PC-9 (cell line): ENCODE data around the gene MECP2. TPM values are rescaled to one million over a fixed set of nuclear protein-coding genes. Genes with fewer than 3 reads are reported as not detected.

Experiments used
- BruUV-seq: library from RNA; stranded (reverse); fragments of 400-500 nt; replicated peaks from 2 replicates; lab custom pipeline; 2021; lab: Mats Ljungman, UMichigan
- CTCF ChIA-PET: fragments of 300-600 bp; sonication (Branson Sonifier 250); formaldehyde crosslinking; loops from one replicate; lab custom pipeline; 2022; ENCODE audit warnings: antibody characterized with exemption; lab: Charles Lee
- POLR2A ChIA-PET: fragments of 300-600 bp; sonication (Branson Sonifier 250); formaldehyde crosslinking; loops from one replicate; lab custom pipeline; 2022; ENCODE audit warnings: antibody characterized with exemption; ENCODE audit not compliant: unreplicated experiment; lab: Charles Lee
- DNase-seq, 2 experiments: peaks; one replicate each; pipeline versions ENCODE4 v3.0.0 to v3.0.0-alpha.2; 2015 to 2022; ENCODE audit warnings: mixed read lengths in 1 of 2
- H2AFZ ChIP-seq: fragments of 200-600 bp; sonication (generic); 2 replicates; pipeline ENCODE4 v1.8.1; 2017; ENCODE audit warnings: antibody characterized with exemption
- H3F3A ChIP-seq: fragments of 200-600 bp; sonication (generic); 2 replicates; pipeline ENCODE4 v1.8.1; 2017; ENCODE audit warnings: antibody characterized with exemption, mild to moderate bottlenecking, low read depth; ENCODE audit not compliant: insufficient read depth
- H3K27ac ChIP-seq: fragments of 200-600 bp; sonication (generic); 2 replicates; pipeline ENCODE4 v1.6.1; 2016; ENCODE audit warnings: mixed run types
- H3K27me3 ChIP-seq: fragments of 200-600 bp; sonication (generic); 2 replicates; pipeline ENCODE4 v1.6.1; 2016; ENCODE audit warnings: low read depth, mixed run types; ENCODE audit not compliant: insufficient read depth
- H3K36me3 ChIP-seq: fragments of 200-600 bp; sonication (generic); 2 replicates; pipeline ENCODE4 v1.6.1; 2016; ENCODE audit warnings: low read depth, mixed run types
- H3K4me1 ChIP-seq: fragments of 200-600 bp; sonication (generic); replicated peaks from 2 replicates; pipeline ENCODE4 v1.6.1; 2016; ENCODE audit warnings: mixed run types; ENCODE audit not compliant: insufficient read depth
- H3K4me2 ChIP-seq: fragments of 200-600 bp; sonication (generic); 2 replicates; pipeline ENCODE4 v1.6.1; 2017; ENCODE audit warnings: mixed run types
- H3K4me3 ChIP-seq: fragments of 200-600 bp; sonication (generic); 2 replicates; pipeline ENCODE4 v1.6.1; 2016; ENCODE audit warnings: mixed run types
- H3K79me2 ChIP-seq: fragments of 200-600 bp; sonication (generic); 2 replicates; pipeline ENCODE4 v1.6.1; 2017; ENCODE audit warnings: low read depth, mixed run types
- H3K9me2 ChIP-seq: fragments of 200-600 bp; sonication (generic); 2 replicates; pipeline ENCODE4 v1.8.1; 2017; ENCODE audit warnings: mild to moderate bottlenecking; ENCODE audit not compliant: insufficient read depth
- H3K9me3 ChIP-seq: fragments of 200-600 bp; sonication (generic); 2 replicates; pipeline ENCODE4 v1.8.1; 2016; ENCODE audit warnings: low read depth; ENCODE audit not compliant: insufficient read depth
- H4K20me1 ChIP-seq: fragments of 200-600 bp; sonication (generic); 2 replicates; pipeline ENCODE4 v1.8.1; 2017; ENCODE audit not compliant: insufficient read depth
- EZH2 ChIP-seq: fragments of 200-600 bp; sonication (generic); IDR thresholded peaks from 2 replicates; pipeline ENCODE4 v1.8.0; 2017; ENCODE audit warnings: antibody characterized with exemption, low read depth
- intact Hi-C: fragments of 100-400 bp; cut with micrococcal nuclease; formaldehyde crosslinking; loops from one replicate; pipeline ENCODE4 v1.10.0; 2022; ENCODE audit not compliant: unreplicated experiment
- total RNA-seq: library from RNA; stranded (reverse); gene quantifications from 2 replicates; pipeline ENCODE4 v1.2.3, GENCODE V29; 2021
- TF ChIP-seq, protein P1 (sequence below): fragments of 200-600 bp; sonication (generic); conservative IDR thresholded peaks from 2 replicates; pipeline ENCODE4 v1.6.1; 2017; ENCODE audit warnings: mixed run types, antibody characterized with exemption, mild to moderate bottlenecking, moderate library complexity

Gene MECP2
- total RNA-seq, 1 experiment from 2014 or later: 85.6 TPM

DNA sequence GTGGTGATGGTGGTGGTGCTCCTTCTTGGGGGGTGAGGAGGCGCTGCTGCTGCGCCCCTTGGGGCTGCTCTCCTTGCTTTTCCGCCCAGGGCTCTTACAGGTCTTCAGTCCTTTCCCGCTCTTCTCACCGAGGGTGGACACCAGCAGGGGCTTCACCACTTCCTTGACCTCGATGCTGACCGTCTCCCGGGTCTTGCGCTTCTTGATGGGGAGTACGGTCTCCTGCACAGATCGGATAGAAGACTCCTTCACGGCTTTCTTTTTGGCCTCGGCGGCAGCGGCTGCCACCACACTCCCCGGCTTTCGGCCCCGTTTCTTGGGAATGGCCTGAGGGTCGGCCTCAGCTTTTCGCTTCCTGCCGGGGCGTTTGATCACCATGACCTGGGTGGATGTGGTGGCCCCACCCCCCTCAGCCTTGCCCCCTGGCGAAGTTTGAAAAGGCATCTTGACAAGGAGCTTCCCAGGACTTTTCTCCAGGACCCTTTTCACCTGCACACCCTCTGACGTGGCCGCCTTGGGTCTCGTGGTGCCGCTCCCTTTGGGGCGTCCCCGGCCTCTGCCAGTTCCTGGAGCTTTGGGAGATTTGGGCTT lies 66.7 kb downstream of the MECP2 start:
- Histone ChIP-seq H2AFZ (no peak overlapping the region), H4K20me1 (no peaks in the 10 kb centered on the region), H3K4me1 (no peaks in the 10 kb centered on the region), H3K9me2 (no peaks in the 10 kb centered on the region), H3K36me3 (no peaks in the 10 kb centered on the region), H3F3A (no peaks in the 10 kb centered on the region), H3K4me3 (no peak overlapping the region), H3K9me3 (no peaks in the 10 kb centered on the region), H3K4me2 (no peak overlapping the region), H3K27me3 (no peaks in the 10 kb centered on the region), H3K27ac (no peak overlapping the region), H3K79me2 (no peaks in the 10 kb centered on the region)
- POLR2A ChIA-PET: no interaction called here
- no peak for DNase-seq
- CTCF ChIA-PET: no interaction called here
- TF ChIP-seq, protein P1, sequence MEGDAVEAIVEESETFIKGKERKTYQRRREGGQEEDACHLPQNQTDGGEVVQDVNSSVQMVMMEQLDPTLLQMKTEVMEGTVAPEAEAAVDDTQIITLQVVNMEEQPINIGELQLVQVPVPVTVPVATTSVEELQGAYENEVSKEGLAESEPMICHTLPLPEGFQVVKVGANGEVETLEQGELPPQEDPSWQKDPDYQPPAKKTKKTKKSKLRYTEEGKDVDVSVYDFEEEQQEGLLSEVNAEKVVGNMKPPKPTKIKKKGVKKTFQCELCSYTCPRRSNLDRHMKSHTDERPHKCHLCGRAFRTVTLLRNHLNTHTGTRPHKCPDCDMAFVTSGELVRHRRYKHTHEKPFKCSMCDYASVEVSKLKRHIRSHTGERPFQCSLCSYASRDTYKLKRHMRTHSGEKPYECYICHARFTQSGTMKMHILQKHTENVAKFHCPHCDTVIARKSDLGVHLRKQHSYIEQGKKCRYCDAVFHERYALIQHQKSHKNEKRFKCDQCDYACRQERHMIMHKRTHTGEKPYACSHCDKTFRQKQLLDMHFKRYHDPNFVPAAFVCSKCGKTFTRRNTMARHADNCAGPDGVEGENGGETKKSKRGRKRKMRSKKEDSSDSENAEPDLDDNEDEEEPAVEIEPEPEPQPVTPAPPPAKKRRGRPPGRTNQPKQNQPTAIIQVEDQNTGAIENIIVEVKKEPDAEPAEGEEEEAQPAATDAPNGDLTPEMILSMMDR: no peak
- no peak for TF ChIP-seq EZH2
- no TSS peak for BruUV-seq
- intact Hi-C loops: no loop called here

- TF ChIP-seq, protein P1: no peak
- no peak for TF ChIP-seq EZH2
- Histone ChIP-seq H3K4me3 (no peak overlapping the region), H3K79me2 (no peaks in the 10 kb centered on the region), H3K4me1 (no peaks in the 10 kb centered on the region), H3K9me2 (no peaks in the 10 kb centered on the region), H3K9me3 (no peaks in the 10 kb centered on the region), H3K27ac (no peak overlapping the region), H3K36me3 (no peaks in the 10 kb centered on the region), H4K20me1 (no peaks in the 10 kb centered on the region), H3F3A (no peaks in the 10 kb centered on the region), H3K4me2 (no peak overlapping the region), H3K27me3 (no peaks in the 10 kb centered on the region), H2AFZ (no peak overlapping the region)
- DNase-seq: no peak
- TSS peak; percentile 20 for BruUV-seq
- POLR2A ChIA-PET: no interaction called here
- CTCF ChIA-PET: no interaction called here
- intact Hi-C loops: no loop called here
These were observed 67.3 kb downstream of the MECP2 start for GRCh38 chrX:154030266-154030665.

GRCh38 chrX:154029439-154029838 lies 68.1 kb downstream of the MECP2 start:
- Histone ChIP-seq H3K4me2 (no peak overlapping the region), H3K27me3 (no peaks in the 10 kb centered on the region), H3K79me2 (no peaks in the 10 kb centered on the region), H3F3A (no peaks in the 10 kb centered on the region), H3K27ac (no peak overlapping the region), H3K36me3 (no peaks in the 10 kb centered on the region), H3K9me3 (no peaks in the 10 kb centered on the region), H2AFZ (no peak overlapping the region), H4K20me1 (no peaks in the 10 kb centered on the region), H3K4me3 (no peak overlapping the region), H3K9me2 (no peaks in the 10 kb centered on the region), H3K4me1 (no peaks in the 10 kb centered on the region)
- no peak for TF ChIP-seq EZH2
- TF ChIP-seq, protein P1: no peak
- BruUV-seq: no TSS peak
- CTCF ChIA-PET: no interaction called here
- intact Hi-C loops: no loop called here
- no peak for DNase-seq
- POLR2A ChIA-PET: no interaction called here
